ENCODE results near the gene OR52I1. TPM values are rescaled to one million over a fixed set of nuclear protein-coding genes. Genes with fewer than 3 reads are reported as not detected.

The OR52I1 gene
- total RNA-seq, 1 experiment from 2014 or later = not detected

DNA sequence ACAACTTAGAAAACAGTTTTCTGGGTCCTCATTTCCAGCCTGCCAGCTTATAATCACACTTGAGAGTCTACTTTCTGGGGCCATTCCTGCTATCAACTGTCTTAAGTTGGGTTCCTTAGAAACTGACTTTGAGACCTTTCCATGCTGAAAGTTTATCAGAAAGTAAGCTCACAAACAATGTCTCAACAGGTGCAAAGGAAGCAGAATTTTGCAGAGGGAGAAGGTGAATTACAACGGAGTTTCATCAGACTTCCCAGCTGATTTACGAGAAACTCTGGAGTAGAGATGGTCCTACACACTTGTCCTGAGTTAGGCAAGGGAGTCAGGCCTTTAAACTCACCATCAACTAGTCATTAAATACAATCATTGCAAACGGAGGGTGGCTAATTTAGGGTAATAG is 17.0 kb upstream of the OR52I1 start:
- POLR2A ChIA-PET (ENCODE audit: low non-redundant PET) = no interaction called here
- Histone ChIP-seq H3K9me3 (ENCODE audit: low read depth, low read length, poor library complexity, severe bottlenecking) (no peaks in the 10 kb centered on the region), H3K27ac (ENCODE audit: low read depth, low read length, poor library complexity, severe bottlenecking) (no peak overlapping the region), H3K4me3 (ENCODE audit: low read depth, low read length, poor library complexity, severe bottlenecking) (no peak overlapping the region), H3K36me3 (ENCODE audit: insufficient read depth, low read length, poor library complexity, severe bottlenecking) (no peaks in the 10 kb centered on the region), H3K4me1 (ENCODE audit: insufficient read depth, low read length, poor library complexity, severe bottlenecking) (no peaks in the 10 kb centered on the region), H3K27me3 (replicated peaks; ENCODE audit: insufficient read depth, low read depth, low read length, poor library complexity) (peaks cover 22% of the 10 kb centered on the region)
- intact Hi-C loops (cut with micrococcal nuclease; ENCODE audit: unreplicated experiment) = no loop called here
- no peak for DNase-seq (ENCODE audit: low spot score)
- BruUV-seq (replicated peaks) = no TSS peak
- no peak for TF ChIP-seq EZH2 (IDR thresholded peaks at IDR 0.05; ENCODE audit: borderline replicate concordance, low read depth, low read length, poor library complexity, severe bottlenecking)
- CTCF ChIA-PET = no interaction called here

DNA sequence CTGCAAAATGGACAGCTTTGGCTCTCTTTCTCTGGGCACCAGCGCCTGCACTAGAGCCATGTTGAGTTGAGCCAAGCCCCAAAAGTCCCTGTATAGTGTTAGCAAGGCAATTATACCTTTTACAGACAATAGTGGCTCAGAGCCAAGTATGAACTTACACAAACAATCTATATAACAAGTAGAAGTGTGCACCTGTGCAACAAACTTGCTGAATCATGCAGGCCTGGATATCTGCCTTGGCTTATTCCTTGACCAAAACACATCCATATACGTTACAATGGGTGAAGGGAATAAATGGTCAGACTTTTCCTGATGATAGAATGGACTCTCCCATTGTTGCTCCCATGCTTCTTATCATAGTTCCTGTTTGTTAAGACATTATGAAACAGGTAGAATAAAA is 16.1 kb upstream of the OR52I1 start:
- no peak for DNase-seq (ENCODE audit: low spot score)
- Histone ChIP-seq H3K27me3 (replicated peaks; ENCODE audit: insufficient read depth, low read depth, low read length, poor library complexity) (peaks cover 22% of the 10 kb centered on the region), H3K36me3 (ENCODE audit: insufficient read depth, low read length, poor library complexity, severe bottlenecking) (no peaks in the 10 kb centered on the region), H3K27ac (ENCODE audit: low read depth, low read length, poor library complexity, severe bottlenecking) (no peak overlapping the region), H3K4me3 (ENCODE audit: low read depth, low read length, poor library complexity, severe bottlenecking) (no peak overlapping the region), H3K9me3 (ENCODE audit: low read depth, low read length, poor library complexity, severe bottlenecking) (no peaks in the 10 kb centered on the region), H3K4me1 (ENCODE audit: insufficient read depth, low read length, poor library complexity, severe bottlenecking) (no peaks in the 10 kb centered on the region)
- intact Hi-C loops (cut with micrococcal nuclease; ENCODE audit: unreplicated experiment) = no loop called here
- BruUV-seq (replicated peaks) = no TSS peak
- no peak for TF ChIP-seq EZH2 (IDR thresholded peaks at IDR 0.05; ENCODE audit: borderline replicate concordance, low read depth, low read length, poor library complexity, severe bottlenecking)
- ChIA-PET POLR2A (ENCODE audit: low non-redundant PET) (no interaction called here), CTCF (no interaction called here)

DNA sequence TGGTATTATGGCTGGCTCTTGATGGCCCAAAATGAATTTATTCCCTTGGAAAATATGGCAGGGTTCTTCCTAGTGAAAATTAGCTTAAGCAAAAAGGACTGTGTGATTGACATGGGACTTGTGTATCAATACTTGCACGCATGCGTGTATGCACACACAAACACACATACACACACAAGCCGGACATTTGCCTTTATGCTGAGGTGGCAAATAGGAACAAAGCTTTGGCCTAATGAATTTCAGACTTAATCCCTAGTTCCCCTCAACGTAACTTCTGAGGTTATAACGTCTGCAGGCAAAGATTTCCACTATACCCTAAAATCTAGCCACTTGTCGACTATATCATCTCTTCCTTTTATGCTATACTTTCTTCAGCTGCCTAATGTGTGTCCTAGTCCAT is 15.2 kb upstream of the OR52I1 start:
- TF ChIP-seq EZH2 (IDR thresholded peaks at IDR 0.05; ENCODE audit: borderline replicate concordance, low read depth, low read length, poor library complexity, severe bottlenecking) = no peak
- TF ChIP-seq, protein P1, sequence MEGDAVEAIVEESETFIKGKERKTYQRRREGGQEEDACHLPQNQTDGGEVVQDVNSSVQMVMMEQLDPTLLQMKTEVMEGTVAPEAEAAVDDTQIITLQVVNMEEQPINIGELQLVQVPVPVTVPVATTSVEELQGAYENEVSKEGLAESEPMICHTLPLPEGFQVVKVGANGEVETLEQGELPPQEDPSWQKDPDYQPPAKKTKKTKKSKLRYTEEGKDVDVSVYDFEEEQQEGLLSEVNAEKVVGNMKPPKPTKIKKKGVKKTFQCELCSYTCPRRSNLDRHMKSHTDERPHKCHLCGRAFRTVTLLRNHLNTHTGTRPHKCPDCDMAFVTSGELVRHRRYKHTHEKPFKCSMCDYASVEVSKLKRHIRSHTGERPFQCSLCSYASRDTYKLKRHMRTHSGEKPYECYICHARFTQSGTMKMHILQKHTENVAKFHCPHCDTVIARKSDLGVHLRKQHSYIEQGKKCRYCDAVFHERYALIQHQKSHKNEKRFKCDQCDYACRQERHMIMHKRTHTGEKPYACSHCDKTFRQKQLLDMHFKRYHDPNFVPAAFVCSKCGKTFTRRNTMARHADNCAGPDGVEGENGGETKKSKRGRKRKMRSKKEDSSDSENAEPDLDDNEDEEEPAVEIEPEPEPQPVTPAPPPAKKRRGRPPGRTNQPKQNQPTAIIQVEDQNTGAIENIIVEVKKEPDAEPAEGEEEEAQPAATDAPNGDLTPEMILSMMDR (conservative IDR thresholded peaks at IDR 0.05; ENCODE audit: low read depth, low read length) = no peak
- ChIA-PET POLR2A (ENCODE audit: low non-redundant PET) (no interaction called here), CTCF (no interaction called here)
- no peaks in the 10 kb centered on the region for H3K9me3 ChIP-seq (ENCODE audit: low read depth, low read length, poor library complexity, severe bottlenecking)
- H3K27ac ChIP-seq (ENCODE audit: low read depth, low read length, poor library complexity, severe bottlenecking) = no peak overlapping the region
- BruUV-seq (replicated peaks) = no TSS peak
- no peaks in the 10 kb centered on the region for H3K4me1 ChIP-seq (ENCODE audit: insufficient read depth, low read length, poor library complexity, severe bottlenecking)
- H3K4me3 ChIP-seq (ENCODE audit: low read depth, low read length, poor library complexity, severe bottlenecking) = no peak overlapping the region
- DNase-seq (ENCODE audit: low spot score) = no peak
- no peaks in the 10 kb centered on the region for H3K36me3 ChIP-seq (ENCODE audit: insufficient read depth, low read length, poor library complexity, severe bottlenecking)
- peaks cover 22% of the 10 kb centered on the region for H3K27me3 ChIP-seq (replicated peaks; ENCODE audit: insufficient read depth, low read depth, low read length, poor library complexity)
- intact Hi-C loops (cut with micrococcal nuclease; ENCODE audit: unreplicated experiment) = no loop called here

DNA sequence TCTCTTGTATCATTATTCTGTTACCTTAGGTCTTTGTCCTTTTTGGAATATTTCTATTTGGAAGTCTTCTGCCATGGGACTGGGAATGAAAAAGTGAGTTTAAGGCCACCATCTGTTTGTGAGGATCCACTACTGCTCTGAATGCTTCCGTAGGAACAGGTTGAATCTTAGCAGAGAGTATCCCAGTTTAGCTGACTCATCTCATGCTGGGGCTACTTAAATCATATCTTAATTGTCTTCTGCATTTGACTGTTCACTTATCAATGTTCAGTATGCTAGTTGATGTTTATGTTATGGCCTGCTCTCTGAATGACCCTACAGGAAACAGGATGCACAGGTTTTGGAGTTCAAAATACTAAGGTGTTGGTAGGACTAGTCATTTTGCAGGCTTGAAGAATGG is 13.7 kb upstream of the OR52I1 start:
- no TSS peak for BruUV-seq (replicated peaks)
- no peak overlapping the region for H3K27ac ChIP-seq (ENCODE audit: low read depth, low read length, poor library complexity, severe bottlenecking)
- intact Hi-C loops (cut with micrococcal nuclease; ENCODE audit: unreplicated experiment) = no loop called here
- CTCF ChIA-PET = no interaction called here
- POLR2A ChIA-PET (ENCODE audit: low non-redundant PET) = no interaction called here
- no peak overlapping the region for H3K4me3 ChIP-seq (ENCODE audit: low read depth, low read length, poor library complexity, severe bottlenecking)
- no peak for DNase-seq (ENCODE audit: low spot score)
- no peaks in the 10 kb centered on the region for H3K9me3 ChIP-seq (ENCODE audit: low read depth, low read length, poor library complexity, severe bottlenecking)
- TF ChIP-seq, protein P1 (conservative IDR thresholded peaks at IDR 0.05; ENCODE audit: low read depth, low read length) = no peak
- TF ChIP-seq EZH2 (IDR thresholded peaks at IDR 0.05; ENCODE audit: borderline replicate concordance, low read depth, low read length, poor library complexity, severe bottlenecking) = no peak
- no peaks in the 10 kb centered on the region for H3K36me3 ChIP-seq (ENCODE audit: insufficient read depth, low read length, poor library complexity, severe bottlenecking)
- peaks cover 18% of the 10 kb centered on the region for H3K27me3 ChIP-seq (replicated peaks; ENCODE audit: insufficient read depth, low read depth, low read length, poor library complexity)
- no peaks in the 10 kb centered on the region for H3K4me1 ChIP-seq (ENCODE audit: insufficient read depth, low read length, poor library complexity, severe bottlenecking)
